AG10803 (cell line): ENCODE data around the gene CLTCL1.

Experiments used
- DNase-seq: peaks from one replicate; pipeline ENCODE4 v3.0.0; 2010; ENCODE audit warnings: low read depth
- H3K4me3 ChIP-seq: 2 replicates; pipeline ENCODE4 v1.5.1; 2011; ENCODE audit warnings: mild to moderate bottlenecking, low read length, control low read depth
- TF ChIP-seq, protein P1 (sequence below): conservative IDR thresholded peaks from 2 replicates; pipeline ENCODE4 v1.5.1; 2011; ENCODE audit warnings: mild to moderate bottlenecking, low read length, control low read depth, inconsistent platforms

CLTCL1 gene

DNA sequence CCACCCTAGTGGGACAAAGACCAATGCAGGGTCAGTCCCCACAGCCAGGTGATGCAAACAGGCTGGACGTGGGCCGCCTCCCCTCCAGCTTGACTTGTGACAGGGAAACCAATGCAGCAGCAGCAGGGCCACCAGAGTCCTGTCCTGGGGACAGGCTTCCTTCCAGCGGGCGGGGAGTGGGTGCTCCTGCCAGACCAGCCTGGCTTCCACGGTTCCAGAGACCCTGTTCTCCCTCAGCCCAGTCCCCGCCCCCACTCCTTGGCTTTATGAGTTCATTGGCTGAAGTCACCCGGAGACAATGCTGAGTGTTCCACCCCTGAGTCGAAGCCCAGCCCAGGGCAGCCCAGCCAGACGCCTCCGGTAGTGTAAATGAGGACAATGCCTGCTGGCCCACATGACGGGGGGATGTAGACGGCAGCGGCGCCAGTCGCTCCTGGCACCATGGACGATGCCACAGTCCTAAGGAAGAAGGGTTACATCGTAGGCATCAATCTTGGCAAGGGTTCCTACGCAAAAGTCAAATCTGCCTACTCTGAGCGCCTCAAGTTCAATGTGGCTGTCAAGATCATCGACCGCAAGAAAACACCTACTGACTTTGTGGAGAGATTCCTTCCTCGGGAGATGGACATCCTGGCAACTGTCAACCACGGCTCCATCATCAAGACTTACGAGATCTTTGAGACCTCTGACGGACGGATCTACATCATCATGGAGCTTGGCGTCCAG, 160.4 kb downstream of the CLTCL1 start, which contains the start of gene TSSK2:
TSS of gene TSSK2 (plus strand) at position 350 of the 726 bp plus-strand sequence. CDS start at position 442, 92 bp downstream.
- H3K4me3 ChIP-seq = no peak within 1 kb of the TSS
- DNase-seq = no peak

DNA sequence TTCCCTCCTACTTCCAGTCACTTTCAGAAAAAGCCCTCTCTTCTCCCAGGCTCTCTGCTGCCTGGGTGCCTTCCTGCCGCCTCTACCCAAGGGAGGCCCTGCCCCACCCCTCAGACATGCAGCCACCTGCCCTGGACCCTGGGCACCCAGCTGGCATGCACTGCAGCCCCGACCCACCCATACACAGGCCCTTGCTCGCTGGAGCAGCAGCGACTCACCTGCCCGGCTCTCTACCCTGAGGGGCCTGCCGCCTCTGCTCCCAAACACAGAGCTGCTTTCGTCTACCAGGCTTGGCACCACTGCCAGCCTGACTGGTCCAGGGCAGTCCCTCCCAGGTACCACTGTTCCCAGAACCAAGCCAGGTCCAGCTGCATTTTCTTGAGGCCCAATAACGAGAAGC, 161.6 kb downstream of the CLTCL1 start:
- DNase-seq = no peak
- TF ChIP-seq, protein P1, sequence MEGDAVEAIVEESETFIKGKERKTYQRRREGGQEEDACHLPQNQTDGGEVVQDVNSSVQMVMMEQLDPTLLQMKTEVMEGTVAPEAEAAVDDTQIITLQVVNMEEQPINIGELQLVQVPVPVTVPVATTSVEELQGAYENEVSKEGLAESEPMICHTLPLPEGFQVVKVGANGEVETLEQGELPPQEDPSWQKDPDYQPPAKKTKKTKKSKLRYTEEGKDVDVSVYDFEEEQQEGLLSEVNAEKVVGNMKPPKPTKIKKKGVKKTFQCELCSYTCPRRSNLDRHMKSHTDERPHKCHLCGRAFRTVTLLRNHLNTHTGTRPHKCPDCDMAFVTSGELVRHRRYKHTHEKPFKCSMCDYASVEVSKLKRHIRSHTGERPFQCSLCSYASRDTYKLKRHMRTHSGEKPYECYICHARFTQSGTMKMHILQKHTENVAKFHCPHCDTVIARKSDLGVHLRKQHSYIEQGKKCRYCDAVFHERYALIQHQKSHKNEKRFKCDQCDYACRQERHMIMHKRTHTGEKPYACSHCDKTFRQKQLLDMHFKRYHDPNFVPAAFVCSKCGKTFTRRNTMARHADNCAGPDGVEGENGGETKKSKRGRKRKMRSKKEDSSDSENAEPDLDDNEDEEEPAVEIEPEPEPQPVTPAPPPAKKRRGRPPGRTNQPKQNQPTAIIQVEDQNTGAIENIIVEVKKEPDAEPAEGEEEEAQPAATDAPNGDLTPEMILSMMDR = no peak
- H3K4me3 ChIP-seq = no peak overlapping the region

More for the DNA sequence above, 160.4 kb downstream of the CLTCL1 start, which contains the start of gene TSSK2:
- TF ChIP-seq, protein P1 = no peak
